ENCODE data around the gene MYH6. TPM values are rescaled to one million over a fixed set of nuclear protein-coding genes. Genes with fewer than 3 reads are reported as not detected.

The MYH6 gene
- total RNA-seq, 2 experiments from 2014 or later = 0.08 to 0.10 TPM

GRCh38 chr14:23415821-23416778 is 8.0 kb upstream of the MYH6 start:
- no peak for DNase-seq
- Mint-ChIP-seq H3K27ac (no peak overlapping the region), H3K36me3 (ENCODE audit: low read depth) (no peaks in the 10 kb centered on the region), H3K9me3 (no peaks in the 10 kb centered on the region), H3K4me1 (peaks cover 9% of the 10 kb centered on the region), H3K27me3 (no peaks in the 10 kb centered on the region), H3K4me3 (no peak overlapping the region)
- ChIA-PET CTCF (no interaction called here), POLR2A (no interaction called here)

- H3K4me1 Mint-ChIP-seq = peaks cover under 1% of the 10 kb centered on the region
- POLR2A ChIA-PET = no interaction called here
Measured at GRCh38 chr14:23414906-23415820, 7.1 kb upstream of the MYH6 start.

DNA sequence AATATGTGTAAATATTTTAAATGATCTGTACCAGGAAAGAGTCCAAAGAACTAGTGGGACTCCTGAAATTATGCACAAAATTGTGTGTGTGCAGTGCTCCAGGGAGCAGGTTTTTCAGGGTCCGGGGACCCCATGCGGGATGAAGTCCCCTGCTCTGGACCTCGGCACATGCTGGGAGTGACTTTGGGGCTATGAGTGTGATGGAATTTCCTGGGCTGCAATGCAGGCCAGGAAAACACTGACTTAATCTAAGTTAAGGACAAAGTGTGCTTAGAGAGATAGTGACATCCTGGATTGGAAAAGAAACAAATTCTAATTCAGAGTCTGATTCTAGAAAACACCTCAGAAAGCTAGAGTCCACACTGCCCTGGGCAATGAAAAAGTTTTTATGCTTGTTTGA is 6.2 kb upstream of the MYH6 start:
- no peaks in the 10 kb centered on the region for H3K36me3 Mint-ChIP-seq (ENCODE audit: low read depth)
- no peaks in the 10 kb centered on the region for H3K9me3 Mint-ChIP-seq
- ChIA-PET POLR2A (no interaction called here), CTCF (no interaction called here)
- H3K4me1 Mint-ChIP-seq = peaks cover 1% of the 10 kb centered on the region
- no peak overlapping the region for H3K27ac Mint-ChIP-seq
- no peak for DNase-seq
- H3K27me3 Mint-ChIP-seq = no peaks in the 10 kb centered on the region
- no peak overlapping the region for H3K4me3 Mint-ChIP-seq

More at GRCh38 chr14:23414906-23415820, 7.1 kb upstream of the MYH6 start:
- H3K27me3 Mint-ChIP-seq = no peaks in the 10 kb centered on the region
- CTCF ChIA-PET = no interaction called here
- no peak overlapping the region for H3K4me3 Mint-ChIP-seq
- no peak for DNase-seq
- no peaks in the 10 kb centered on the region for H3K9me3 Mint-ChIP-seq
- no peaks in the 10 kb centered on the region for H3K36me3 Mint-ChIP-seq (ENCODE audit: low read depth)
- H3K27ac Mint-ChIP-seq = no peak overlapping the region

DNA sequence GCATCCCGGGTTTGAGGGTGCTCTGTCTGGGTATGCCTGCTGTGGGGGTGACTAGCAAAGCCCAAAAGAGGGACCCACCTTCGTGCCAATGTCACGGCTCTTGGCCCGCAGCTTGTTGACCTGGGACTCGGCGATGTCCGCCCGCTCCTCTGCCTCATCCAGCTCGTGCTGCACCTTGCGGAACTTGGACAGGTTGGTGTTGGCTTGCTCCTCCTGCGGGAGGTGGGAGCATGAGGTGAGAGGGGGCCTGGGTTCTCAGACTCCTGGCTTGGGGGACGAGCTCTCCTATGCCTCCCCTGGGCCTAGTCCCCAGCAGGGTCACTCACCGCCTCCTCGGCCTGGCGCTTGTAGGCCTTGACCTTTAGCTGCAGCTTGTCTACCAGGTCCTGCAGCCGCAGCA is 5.6 kb upstream of the MYH6 start:
- DNase-seq = no peak
- Mint-ChIP-seq H3K9me3 (no peaks in the 10 kb centered on the region), H3K27ac (no peak overlapping the region), H3K4me3 (no peak overlapping the region), H3K36me3 (ENCODE audit: low read depth) (no peaks in the 10 kb centered on the region), H3K4me1 (peaks cover 1% of the 10 kb centered on the region), H3K27me3 (no peaks in the 10 kb centered on the region)
- CTCF ChIA-PET = no interaction called here
- POLR2A ChIA-PET = no interaction called here

DNA sequence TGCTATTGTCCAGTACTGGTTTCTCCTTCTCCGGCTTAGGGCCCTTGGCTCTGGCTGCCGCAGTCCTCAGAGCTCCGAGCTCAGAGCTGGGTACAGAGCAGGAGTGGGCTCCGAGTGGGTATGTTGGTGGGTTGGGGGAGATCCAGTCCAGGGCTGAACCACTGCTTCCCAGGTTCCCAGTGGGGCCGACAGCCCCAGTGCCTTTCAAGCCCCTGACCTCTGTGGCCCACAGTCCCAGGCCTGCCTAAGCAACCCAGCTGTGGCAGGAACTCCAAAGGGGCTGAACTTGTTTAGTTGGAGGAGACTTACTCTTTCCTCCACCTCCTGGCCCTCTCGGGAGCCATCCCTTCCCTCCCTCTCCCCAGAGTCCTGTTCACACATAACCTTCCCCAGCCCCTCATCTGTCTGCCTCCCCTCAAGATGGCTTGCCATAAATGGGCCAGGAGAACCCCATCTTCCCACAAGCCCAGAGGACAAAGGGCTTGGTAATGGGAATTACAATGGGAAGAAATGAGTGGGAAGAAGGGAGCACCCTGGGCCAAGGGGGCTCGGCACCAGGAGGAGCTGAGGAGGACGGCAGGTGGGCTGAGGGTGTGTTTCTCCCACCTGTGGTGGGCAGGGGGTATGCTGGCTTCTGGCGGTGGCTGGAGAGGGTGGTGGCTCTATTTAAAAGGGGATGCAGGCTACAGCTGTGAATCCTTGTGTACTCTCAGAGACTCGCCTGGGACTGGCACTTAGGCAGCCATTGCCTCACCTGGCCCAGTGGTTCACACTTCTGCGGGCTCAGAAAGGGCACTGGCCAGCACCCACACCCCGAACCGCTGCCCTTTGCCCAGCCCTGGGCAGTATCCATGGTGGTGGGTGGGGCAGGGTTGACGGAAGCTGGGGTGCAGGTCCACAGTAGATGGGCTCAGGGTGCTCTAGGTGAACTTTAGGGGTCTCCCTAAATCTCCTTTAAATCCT is 3.8 kb upstream of the MYH6 start:
- Mint-ChIP-seq H3K4me1 (peaks cover 1% of the 10 kb centered on the region), H3K27ac (no peak overlapping the region), H3K4me3 (no peak overlapping the region), H3K27me3 (peaks cover 2% of the 10 kb centered on the region), H3K36me3 (ENCODE audit: low read depth) (no peaks in the 10 kb centered on the region), H3K9me3 (no peaks in the 10 kb centered on the region)
- no peak for DNase-seq
- ChIA-PET CTCF (no interaction called here), POLR2A (no interaction called here)

GRCh38 chr14:23409966-23410635 is 2.0 kb upstream of the MYH6 start:
- ChIA-PET POLR2A (no interaction called here), CTCF (no interaction called here)
- H3K4me1 Mint-ChIP-seq = peaks cover 1% of the 10 kb centered on the region
- DNase-seq = no peak
- no peaks in the 10 kb centered on the region for H3K36me3 Mint-ChIP-seq (ENCODE audit: low read depth)
- no peaks in the 10 kb centered on the region for H3K9me3 Mint-ChIP-seq
- H3K27me3 Mint-ChIP-seq = peaks cover 2% of the 10 kb centered on the region
- no peak overlapping the region for H3K4me3 Mint-ChIP-seq
- H3K27ac Mint-ChIP-seq = no peak overlapping the region

- H3K4me1 Mint-ChIP-seq = peaks cover 1% of the 10 kb centered on the region
- CTCF ChIA-PET = no interaction called here
- no peak overlapping the region for H3K4me3 Mint-ChIP-seq
- POLR2A ChIA-PET = no interaction called here
- H3K36me3 Mint-ChIP-seq (ENCODE audit: low read depth) = no peaks in the 10 kb centered on the region
- H3K27me3 Mint-ChIP-seq = peaks cover 2% of the 10 kb centered on the region
- no peak overlapping the region for H3K27ac Mint-ChIP-seq
- no peaks in the 10 kb centered on the region for H3K9me3 Mint-ChIP-seq
- DNase-seq = no peak
Measured at GRCh38 chr14:23409475-23409874, 1.4 kb upstream of the MYH6 start.

DNA sequence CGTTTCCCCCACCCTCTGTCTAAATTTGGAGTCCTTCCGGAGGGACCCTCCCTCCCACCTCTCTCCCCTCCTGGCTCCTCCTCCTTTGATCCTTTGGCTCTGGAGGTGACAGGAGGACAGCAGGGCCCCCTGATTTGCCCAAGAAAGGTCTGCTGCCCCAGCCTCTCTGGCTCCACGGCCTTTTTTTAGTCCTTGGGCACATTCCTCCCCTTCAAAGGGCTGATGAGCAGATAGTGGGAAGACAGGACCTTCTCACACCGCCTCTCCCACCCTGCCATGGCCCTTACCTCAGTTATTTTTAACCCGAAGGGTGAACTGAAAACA is 196 bp upstream of the MYH6 start:
- Mint-ChIP-seq H3K27ac (no peak overlapping the region), H3K4me3 (no peak overlapping the region), H3K36me3 (ENCODE audit: low read depth) (no peaks in the 10 kb centered on the region), H3K27me3 (peaks cover 2% of the 10 kb centered on the region), H3K4me1 (peaks cover 1% of the 10 kb centered on the region), H3K9me3 (no peaks in the 10 kb centered on the region)
- ChIA-PET POLR2A (no interaction called here), CTCF (no interaction called here)
- DNase-seq = no peak

GRCh38 chr14:23406725-23407355 is 1.2 kb downstream of the MYH6 start:
- POLR2A ChIA-PET = no interaction called here
- H3K36me3 Mint-ChIP-seq (ENCODE audit: low read depth) = no peaks in the 10 kb centered on the region
- CTCF ChIA-PET = no interaction called here

GRCh38 chr14:23406244-23406643 is 1.8 kb downstream of the MYH6 start:
- H3K4me1 Mint-ChIP-seq = peaks cover 1% of the 10 kb centered on the region
- peaks cover 2% of the 10 kb centered on the region for H3K27me3 Mint-ChIP-seq
- ChIA-PET CTCF (no interaction called here), POLR2A (no interaction called here)
- no peaks in the 10 kb centered on the region for H3K9me3 Mint-ChIP-seq
- no peak for DNase-seq
- H3K36me3 Mint-ChIP-seq (ENCODE audit: low read depth) = no peaks in the 10 kb centered on the region
- no peak overlapping the region for H3K4me3 Mint-ChIP-seq
- H3K27ac Mint-ChIP-seq = no peak overlapping the region

More at GRCh38 chr14:23406725-23407355, 1.2 kb downstream of the MYH6 start:
- peaks cover 1% of the 10 kb centered on the region for H3K4me1 Mint-ChIP-seq
- H3K4me3 Mint-ChIP-seq = no peak overlapping the region
- no peaks in the 10 kb centered on the region for H3K9me3 Mint-ChIP-seq
- no peak for DNase-seq
- peaks cover 2% of the 10 kb centered on the region for H3K27me3 Mint-ChIP-seq
- no peak overlapping the region for H3K27ac Mint-ChIP-seq

GRCh38 chr14:23405516-23406025 is 2.5 kb downstream of the MYH6 start:
- Mint-ChIP-seq H3K4me3 (no peak overlapping the region), H3K36me3 (ENCODE audit: low read depth) (no peaks in the 10 kb centered on the region), H3K27me3 (peaks cover 2% of the 10 kb centered on the region), H3K27ac (no peak overlapping the region), H3K4me1 (peaks cover 1% of the 10 kb centered on the region), H3K9me3 (no peaks in the 10 kb centered on the region)
- DNase-seq = no peak
- ChIA-PET CTCF (no interaction called here), POLR2A (no interaction called here)

- Mint-ChIP-seq H3K36me3 (ENCODE audit: low read depth) (no peaks in the 10 kb centered on the region), H3K27ac (no peak overlapping the region), H3K27me3 (peaks cover 2% of the 10 kb centered on the region), H3K9me3 (no peaks in the 10 kb centered on the region), H3K4me3 (no peak overlapping the region), H3K4me1 (peaks cover 1% of the 10 kb centered on the region)
- no peak for DNase-seq
- ChIA-PET CTCF (no interaction called here), POLR2A (no interaction called here)
Measured at GRCh38 chr14:23405096-23405495, 3.0 kb downstream of the MYH6 start.

Measured in activated CD4-positive, alpha-beta memory T cell treated with anti-CD3 and anti-CD28 coated beads, Interleukin-2, amount 10 ng/mL, durations not matched to agents 7 days and 5 days (primary cell).